GM23248 (cell line): Measurements from ENCODE around the gene ELP5.

ENCODE experiments used
- EZH2 ChIP-seq: fragments of 200-600 bp; sonication (generic); IDR thresholded peaks from 2 replicates; pipeline ENCODE4 v1.6.1; 2018; ENCODE audit warnings: antibody characterized with exemption, mild to moderate bottlenecking; ENCODE audit not compliant: insufficient read depth, poor library complexity, severe bottlenecking
- EZH2phosphoT487 ChIP-seq: fragments of 200-600 bp; sonication (generic); IDR thresholded peaks from 2 replicates; pipeline ENCODE4 v1.6.1; 2018; ENCODE audit warnings: antibody characterized with exemption, moderate library complexity, mild to moderate bottlenecking, low read depth; ENCODE audit not compliant: insufficient read depth

- TF ChIP-seq EZH2 (no peak), EZH2phosphoT487 (no peak)
Measured at GRCh38 chr17:7225711-7226331, 26.2 kb upstream of the ELP5 start.
